Type B pancreatic cell (in vitro differentiated cells): Measurements from ENCODE around the gene SYDE2. TPM values are rescaled to one million over a fixed set of nuclear protein-coding genes. Genes with fewer than 3 reads are reported as not detected.

Experiments used
- DNase-seq: peaks from one replicate; pipeline ENCODE4 v3.0.0; 2021; ENCODE audit warnings: mixed read lengths; ENCODE audit not compliant: unreplicated experiment; ENCODE audit errors: extremely low spot score
- H3K27ac Mint-ChIP-seq: 2 replicates; pipeline ENCODE4 v1.8.0; 2021; ENCODE audit warnings: mild to moderate bottlenecking, mixed read lengths
- H3K27me3 Mint-ChIP-seq: 2 replicates; pipeline ENCODE4 v1.8.0; 2021; ENCODE audit warnings: mixed read lengths
- H3K36me3 Mint-ChIP-seq: 2 replicates; pipeline ENCODE4 v1.8.0; 2021; ENCODE audit warnings: mixed read lengths
- H3K4me1 Mint-ChIP-seq: one replicate; pipeline ENCODE4 v1.8.0; 2021; ENCODE audit warnings: mixed read lengths; ENCODE audit not compliant: unreplicated experiment
- H3K4me3 Mint-ChIP-seq: 2 replicates; pipeline ENCODE4 v1.8.0; 2021; ENCODE audit warnings: mild to moderate bottlenecking, mixed read lengths
- H3K9me3 Mint-ChIP-seq: 2 replicates; pipeline ENCODE4 v1.8.0; 2021; ENCODE audit warnings: mixed read lengths
- total RNA-seq: library from RNA; stranded (reverse); gene quantifications from 2 replicates; pipeline ENCODE4 v1.2.1, GENCODE V29; 2021; ENCODE audit warnings: low replicate concordance
- TF ChIP-seq, protein P1 (sequence below): fragments of 200-600 bp; sonication (generic); conservative IDR thresholded peaks from 2 replicates; pipeline ENCODE4 v1.5.0; 2021; ENCODE audit warnings: antibody characterized with exemption, mild to moderate bottlenecking

SYDE2 gene
- total RNA-seq, 1 donor from 2014 or later = 9.4 TPM

DNA sequence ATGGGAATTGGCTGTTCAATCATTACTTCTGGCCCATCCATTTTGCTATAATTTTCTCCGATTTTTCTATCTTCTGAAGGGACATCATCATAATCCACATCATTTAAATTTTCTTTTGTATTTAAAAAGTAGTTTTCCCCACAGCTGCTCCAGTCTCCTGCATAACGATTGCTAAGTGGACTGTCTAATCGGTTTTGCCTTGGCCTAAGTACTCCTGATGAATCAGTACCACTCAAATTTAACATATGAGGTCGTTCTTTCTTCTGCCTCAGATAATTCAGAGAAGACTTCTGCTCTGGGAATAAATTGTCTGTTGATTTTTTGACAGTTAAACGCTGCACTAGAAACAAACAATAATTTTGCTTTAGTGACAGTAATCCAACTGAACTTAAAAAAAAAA lies 41.9 kb downstream of the SYDE2 start:
- Mint-ChIP-seq H3K4me3 (no peak overlapping the region), H3K4me1 (no peaks in the 10 kb centered on the region), H3K27me3 (no peaks in the 10 kb centered on the region), H3K36me3 (no peaks in the 10 kb centered on the region), H3K9me3 (no peaks in the 10 kb centered on the region), H3K27ac (no peak overlapping the region)
- TF ChIP-seq, protein P1, sequence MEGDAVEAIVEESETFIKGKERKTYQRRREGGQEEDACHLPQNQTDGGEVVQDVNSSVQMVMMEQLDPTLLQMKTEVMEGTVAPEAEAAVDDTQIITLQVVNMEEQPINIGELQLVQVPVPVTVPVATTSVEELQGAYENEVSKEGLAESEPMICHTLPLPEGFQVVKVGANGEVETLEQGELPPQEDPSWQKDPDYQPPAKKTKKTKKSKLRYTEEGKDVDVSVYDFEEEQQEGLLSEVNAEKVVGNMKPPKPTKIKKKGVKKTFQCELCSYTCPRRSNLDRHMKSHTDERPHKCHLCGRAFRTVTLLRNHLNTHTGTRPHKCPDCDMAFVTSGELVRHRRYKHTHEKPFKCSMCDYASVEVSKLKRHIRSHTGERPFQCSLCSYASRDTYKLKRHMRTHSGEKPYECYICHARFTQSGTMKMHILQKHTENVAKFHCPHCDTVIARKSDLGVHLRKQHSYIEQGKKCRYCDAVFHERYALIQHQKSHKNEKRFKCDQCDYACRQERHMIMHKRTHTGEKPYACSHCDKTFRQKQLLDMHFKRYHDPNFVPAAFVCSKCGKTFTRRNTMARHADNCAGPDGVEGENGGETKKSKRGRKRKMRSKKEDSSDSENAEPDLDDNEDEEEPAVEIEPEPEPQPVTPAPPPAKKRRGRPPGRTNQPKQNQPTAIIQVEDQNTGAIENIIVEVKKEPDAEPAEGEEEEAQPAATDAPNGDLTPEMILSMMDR = no peak
- no peak for DNase-seq

DNA sequence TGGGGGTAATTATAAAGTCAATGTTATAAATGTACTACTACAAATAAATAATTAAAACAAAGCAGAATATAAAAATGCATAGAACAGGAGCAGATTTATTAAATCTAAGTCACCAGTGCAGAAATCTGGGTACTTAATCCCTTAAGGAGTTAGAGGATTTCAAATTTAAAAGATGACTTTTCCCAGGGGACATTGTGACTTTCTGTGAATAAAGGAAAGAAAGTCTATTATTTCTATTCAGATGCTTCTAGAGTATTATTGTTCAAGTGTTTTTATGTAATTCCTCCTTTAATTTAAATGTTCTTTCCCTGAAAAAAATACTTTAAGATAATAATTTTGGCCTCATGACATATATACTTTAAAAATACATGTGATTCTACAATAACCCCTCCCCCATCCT lies 43.4 kb downstream of the SYDE2 start:
- Mint-ChIP-seq H3K9me3 (no peaks in the 10 kb centered on the region), H3K4me3 (no peak overlapping the region), H3K4me1 (peaks cover 6% of the 10 kb centered on the region), H3K27ac (no peak overlapping the region), H3K27me3 (no peaks in the 10 kb centered on the region), H3K36me3 (no peaks in the 10 kb centered on the region)
- no peak for DNase-seq
- TF ChIP-seq, protein P1 = no peak

DNA sequence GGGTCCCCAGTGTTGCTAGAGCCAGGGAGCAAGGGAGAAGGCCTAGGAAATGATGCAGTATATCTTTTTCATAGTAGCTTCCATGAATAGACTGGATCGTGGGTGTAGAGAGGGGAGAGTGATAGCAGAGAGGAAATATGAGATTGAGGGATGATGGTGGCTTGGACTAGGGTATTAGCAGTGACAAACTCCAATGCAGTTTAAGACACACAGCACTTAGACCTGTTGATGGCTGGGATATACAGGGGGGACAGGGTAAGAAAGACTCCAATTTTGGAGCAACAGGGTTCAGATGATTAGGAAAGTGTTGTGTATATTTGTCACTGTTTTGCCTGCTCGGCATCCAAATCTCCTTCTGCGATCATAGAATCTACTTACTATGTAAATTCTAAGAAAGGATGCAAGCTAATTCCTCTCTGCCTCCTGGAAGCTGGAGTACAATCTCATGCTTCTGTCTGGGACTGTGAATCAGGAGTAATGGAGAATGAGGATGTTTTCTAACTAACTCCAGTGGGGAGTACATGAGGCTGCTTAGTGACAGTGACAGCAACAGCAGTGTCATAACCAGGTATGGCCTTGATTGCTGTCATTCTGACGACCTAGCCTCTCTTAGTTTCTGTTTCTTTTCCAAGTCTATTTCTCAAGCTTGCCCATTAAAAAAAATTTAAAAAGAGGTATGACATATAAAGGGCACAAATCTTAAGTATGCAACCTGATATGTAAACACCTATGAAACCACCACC lies 47.5 kb downstream of the SYDE2 start:
- Mint-ChIP-seq H3K4me1 (peaks cover 18% of the 10 kb centered on the region), H3K9me3 (no peaks in the 10 kb centered on the region), H3K27ac (no peak overlapping the region), H3K4me3 (no peak overlapping the region), H3K27me3 (no peaks in the 10 kb centered on the region), H3K36me3 (no peaks in the 10 kb centered on the region)
- TF ChIP-seq, protein P1 = no peak
- no peak for DNase-seq

DNA sequence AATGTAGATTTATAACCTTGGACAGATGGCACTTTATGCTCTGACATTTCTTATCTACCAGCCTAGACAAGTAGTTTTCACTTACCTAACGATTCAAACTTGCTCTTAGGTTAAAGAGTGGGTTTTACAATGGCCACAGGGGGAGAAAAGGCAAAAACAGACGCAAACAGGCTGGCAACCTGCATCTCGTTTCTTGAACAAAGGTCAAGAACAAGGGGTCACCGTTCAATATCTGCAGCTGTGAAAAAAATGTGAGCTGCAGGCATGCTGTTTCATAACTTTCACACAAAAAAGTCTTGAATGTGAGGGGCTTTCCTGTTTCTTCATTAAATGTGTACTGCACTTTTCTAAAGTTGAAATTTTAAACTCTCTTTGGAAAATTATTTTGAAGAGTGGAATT lies 49.4 kb downstream of the SYDE2 start:
- no peak for DNase-seq
- TF ChIP-seq, protein P1 = no peak
- H3K4me1 Mint-ChIP-seq = peaks cover 21% of the 10 kb centered on the region
- H3K27ac Mint-ChIP-seq = no peak overlapping the region
- peaks cover 5% of the 10 kb centered on the region for H3K9me3 Mint-ChIP-seq
- H3K36me3 Mint-ChIP-seq = no peaks in the 10 kb centered on the region
- H3K4me3 Mint-ChIP-seq = no peak overlapping the region
- H3K27me3 Mint-ChIP-seq = no peaks in the 10 kb centered on the region

DNA sequence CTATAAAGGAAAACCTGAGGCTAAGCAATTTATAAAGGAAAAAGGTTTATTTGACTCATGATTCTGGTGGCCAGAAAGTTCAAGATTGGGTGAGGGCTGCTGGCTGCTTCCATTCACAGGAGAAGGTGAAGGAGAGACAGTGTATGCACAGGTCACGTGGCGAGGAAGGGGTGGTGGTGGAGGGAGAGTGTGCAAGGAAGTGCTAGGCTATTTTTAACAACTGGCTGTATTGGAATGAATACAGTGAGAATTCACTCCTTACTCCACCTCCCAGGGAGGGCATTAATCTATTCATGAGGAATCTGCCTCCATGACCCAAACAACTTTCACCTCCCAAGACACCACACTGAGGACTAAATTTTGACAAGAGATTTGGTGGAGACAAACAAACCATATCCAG lies 51.0 kb downstream of the SYDE2 start:
- Mint-ChIP-seq H3K9me3 (peaks cover 5% of the 10 kb centered on the region), H3K4me1 (peaks cover 27% of the 10 kb centered on the region), H3K4me3 (no peak overlapping the region), H3K36me3 (no peaks in the 10 kb centered on the region), H3K27me3 (no peaks in the 10 kb centered on the region), H3K27ac (no peak overlapping the region)
- TF ChIP-seq, protein P1 = no peak
- DNase-seq = no peak
